ENCODE measurements around the gene TECPR2. TPM values are rescaled to one million over a fixed set of nuclear protein-coding genes. Genes with fewer than 3 reads are reported as not detected.
"Not testable (repeated sequence)": the region's sequence is repeated elsewhere in the genome, so short reads cannot be mapped to it uniquely, and the experiment has no call there.

TECPR2 gene
- total RNA-seq, 1 donor from 2014 or later: 12.0 TPM

DNA sequence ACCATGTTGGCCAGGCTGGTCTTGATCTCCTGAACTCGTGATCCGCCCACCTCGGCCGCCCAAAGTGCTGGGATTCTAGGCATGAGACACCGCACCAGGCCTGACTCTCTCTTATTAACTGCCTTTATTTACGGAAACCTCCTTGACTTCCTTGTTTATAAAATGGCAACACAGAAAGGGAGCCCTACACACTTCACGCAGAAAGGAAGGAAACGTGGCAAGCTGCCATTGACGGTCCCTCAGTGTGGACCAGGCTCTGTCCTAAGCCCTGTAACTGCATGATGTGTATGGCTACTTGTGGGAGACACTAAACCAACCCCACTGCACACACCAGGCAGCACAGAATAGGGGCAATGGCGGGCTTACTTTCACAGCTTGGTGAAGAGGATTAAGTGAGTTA, 11.7 kb upstream of the TECPR2 start:
- no peaks in the 10 kb centered on the region for H3K9me3 ChIP-seq (ENCODE audit: control insufficient read depth in 3 of 3, low read length in 3 of 3)
- peaks cover 45 to 75% (median 63%) of the 10 kb centered on the region in 3 donors for H3K36me3 ChIP-seq (ENCODE audit: control insufficient read depth in 3 of 3, insufficient read depth in 3 of 3, low read length in 3 of 3)
- H3K27me3 ChIP-seq (ENCODE audit: control insufficient read depth in 3 of 3, insufficient read depth in 3 of 3, low read length in 3 of 3): no peaks in the 10 kb centered on the region
- no peak overlapping the region for H3K9ac ChIP-seq (ENCODE audit: low read depth in 1 of 3, low read length in 3 of 3)
- peaks cover 0 to 2% (median 2%) of the 10 kb centered on the region in 3 donors for H3K4me1 ChIP-seq (ENCODE audit: control insufficient read depth in 3 of 3, insufficient read depth in 3 of 3, low read length in 3 of 3)
- peak overlapping the region in 1 of 3 donors; percentile 11 for H3K4me3 ChIP-seq (ENCODE audit: low read length in 3 of 3)
- peak overlapping the region; percentile 58 for H3K27ac ChIP-seq (ENCODE audit: low read depth, low read length)

DNA sequence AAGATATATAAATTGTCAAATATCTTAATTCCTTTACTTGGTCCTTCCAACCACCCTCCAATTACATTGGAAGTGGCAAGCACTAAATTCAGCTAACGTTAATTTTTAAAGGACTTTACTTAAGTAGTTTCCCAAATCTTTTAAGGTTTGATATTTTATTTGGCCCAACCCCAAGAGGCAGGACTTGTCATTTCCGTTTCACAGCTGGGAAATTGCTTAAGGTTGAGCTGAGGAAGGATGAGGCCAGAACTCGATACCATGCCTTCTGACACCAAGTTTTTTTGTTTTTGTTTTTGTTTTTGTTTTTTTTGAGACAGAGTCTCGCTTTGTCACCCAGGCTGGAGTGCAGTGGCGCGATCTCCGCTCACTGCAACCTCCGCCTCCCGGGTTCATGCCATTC, 11.1 kb upstream of the TECPR2 start:
- not testable (repeated sequence) for H3K4me3 ChIP-seq (ENCODE audit: low read length in 3 of 3); H3K4me1 ChIP-seq (ENCODE audit: control insufficient read depth in 3 of 3, insufficient read depth in 3 of 3, low read length in 3 of 3); H3K27me3 ChIP-seq (ENCODE audit: control insufficient read depth in 3 of 3, insufficient read depth in 3 of 3, low read length in 3 of 3); H3K9me3 ChIP-seq (ENCODE audit: control insufficient read depth in 3 of 3, low read length in 3 of 3); H3K9ac ChIP-seq (ENCODE audit: low read depth in 1 of 3, low read length in 3 of 3)
- Histone ChIP-seq H3K27ac (ENCODE audit: low read depth, low read length) (peak overlapping the region; percentile 58), H3K36me3 (ENCODE audit: control insufficient read depth in 3 of 3, insufficient read depth in 3 of 3, low read length in 3 of 3) (peaks cover 47 to 76% (median 69%) of the 10 kb centered on the region in 3 donors)

DNA sequence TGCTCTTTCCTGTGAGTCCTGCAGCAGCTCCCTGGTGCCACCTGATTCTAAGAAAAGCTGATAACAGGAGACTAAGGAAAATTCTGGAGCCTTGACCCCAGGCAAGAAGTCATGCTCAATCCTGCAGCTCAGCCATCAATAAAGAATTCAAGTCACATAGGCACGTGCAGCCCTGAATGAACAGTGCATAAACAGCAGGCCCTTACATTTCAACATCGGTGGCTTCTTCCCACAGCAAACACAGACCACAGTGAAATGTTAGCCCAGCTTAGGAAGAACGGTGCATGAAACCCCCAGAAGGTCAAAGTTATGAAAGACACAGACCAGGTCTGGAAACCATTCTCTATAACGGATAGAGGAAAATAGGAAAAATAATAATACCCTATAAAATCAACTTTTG, 10.5 kb upstream of the TECPR2 start:
- Histone ChIP-seq H3K27me3 (ENCODE audit: control insufficient read depth in 3 of 3, insufficient read depth in 3 of 3, low read length in 3 of 3) (no peaks in the 10 kb centered on the region), H3K27ac (ENCODE audit: low read depth, low read length) (no peak overlapping the region), H3K9ac (ENCODE audit: low read depth in 1 of 3, low read length in 3 of 3) (no peak overlapping the region), H3K36me3 (ENCODE audit: control insufficient read depth in 3 of 3, insufficient read depth in 3 of 3, low read length in 3 of 3) (peaks cover 46 to 71% (median 64%) of the 10 kb centered on the region in 3 donors), H3K4me3 (ENCODE audit: low read length in 3 of 3) (no peak overlapping the region), H3K4me1 (ENCODE audit: control insufficient read depth in 3 of 3, insufficient read depth in 3 of 3, low read length in 3 of 3) (peaks cover 0 to 2% (median 2%) of the 10 kb centered on the region in 3 donors), H3K9me3 (ENCODE audit: control insufficient read depth in 3 of 3, low read length in 3 of 3) (no peaks in the 10 kb centered on the region)

DNA sequence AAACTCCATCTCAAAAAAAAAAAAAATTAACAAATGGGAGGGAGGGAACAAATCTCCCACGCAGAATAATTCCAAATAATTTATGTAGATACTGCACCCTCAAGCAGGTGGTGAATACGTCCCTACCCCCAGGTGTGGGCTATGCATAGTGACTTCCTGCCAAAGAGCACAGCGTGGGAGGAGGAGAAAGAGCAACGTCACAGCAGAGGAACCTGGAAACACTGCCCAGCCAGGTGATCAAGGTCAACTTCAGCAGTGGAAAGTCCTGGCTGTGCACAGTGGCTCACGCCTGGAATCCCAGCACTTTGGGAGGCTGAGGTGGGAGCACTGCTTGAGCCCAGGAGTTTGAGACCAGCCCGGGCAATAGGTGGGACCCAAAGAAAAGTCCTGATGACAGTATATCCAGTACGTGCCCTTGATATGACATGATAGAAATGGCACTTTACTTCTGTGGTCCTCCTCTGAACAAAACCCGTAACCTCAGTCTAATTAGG, 9.6 kb upstream of the TECPR2 start:
- Histone ChIP-seq H3K36me3 (ENCODE audit: control insufficient read depth in 3 of 3, insufficient read depth in 3 of 3, low read length in 3 of 3) (peaks cover 46 to 66% (median 64%) of the 10 kb centered on the region in 3 donors), H3K27me3 (ENCODE audit: control insufficient read depth in 3 of 3, insufficient read depth in 3 of 3, low read length in 3 of 3) (no peaks in the 10 kb centered on the region), H3K9me3 (ENCODE audit: control insufficient read depth in 3 of 3, low read length in 3 of 3) (no peaks in the 10 kb centered on the region), H3K4me3 (ENCODE audit: low read length in 3 of 3) (no peak overlapping the region), H3K27ac (ENCODE audit: low read depth, low read length) (no peak overlapping the region), H3K4me1 (ENCODE audit: control insufficient read depth in 3 of 3, insufficient read depth in 3 of 3, low read length in 3 of 3) (peaks cover 0 to 2% (median 2%) of the 10 kb centered on the region in 3 donors), H3K9ac (ENCODE audit: low read depth in 1 of 3, low read length in 3 of 3) (no peak overlapping the region)

DNA sequence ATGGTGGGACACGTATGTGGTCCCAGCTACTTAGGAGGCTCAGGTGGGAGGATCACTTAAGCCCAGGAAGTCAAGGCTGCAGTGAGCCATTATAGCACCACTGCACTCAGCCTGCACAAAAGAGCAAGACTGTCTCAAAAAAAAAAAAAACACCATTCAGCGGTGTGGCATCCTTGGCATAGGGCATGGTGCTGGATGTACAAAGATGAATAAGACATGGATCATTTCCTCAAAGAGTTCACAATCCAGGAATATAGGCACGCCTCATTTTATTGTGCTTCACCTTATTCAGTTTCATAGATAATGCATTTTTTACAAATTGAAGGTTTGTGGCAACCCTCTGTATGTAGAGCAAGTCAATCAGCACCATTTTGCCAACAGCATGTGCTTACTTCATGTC, 6.5 kb upstream of the TECPR2 start:
- Histone ChIP-seq H3K27me3 (ENCODE audit: control insufficient read depth in 3 of 3, insufficient read depth in 3 of 3, low read length in 3 of 3) (no peaks in the 10 kb centered on the region), H3K9ac (ENCODE audit: low read depth in 1 of 3, low read length in 3 of 3) (no peak overlapping the region), H3K36me3 (ENCODE audit: control insufficient read depth in 3 of 3, insufficient read depth in 3 of 3, low read length in 3 of 3) (peaks cover 42 to 65% (median 59%) of the 10 kb centered on the region in 3 donors), H3K27ac (ENCODE audit: low read depth, low read length) (no peak overlapping the region), H3K4me3 (ENCODE audit: low read length in 3 of 3) (no peak overlapping the region), H3K4me1 (ENCODE audit: control insufficient read depth in 3 of 3, insufficient read depth in 3 of 3, low read length in 3 of 3) (peaks cover 0 to 2% (median 0%) of the 10 kb centered on the region in 3 donors), H3K9me3 (ENCODE audit: control insufficient read depth in 3 of 3, low read length in 3 of 3) (no peaks in the 10 kb centered on the region)

DNA sequence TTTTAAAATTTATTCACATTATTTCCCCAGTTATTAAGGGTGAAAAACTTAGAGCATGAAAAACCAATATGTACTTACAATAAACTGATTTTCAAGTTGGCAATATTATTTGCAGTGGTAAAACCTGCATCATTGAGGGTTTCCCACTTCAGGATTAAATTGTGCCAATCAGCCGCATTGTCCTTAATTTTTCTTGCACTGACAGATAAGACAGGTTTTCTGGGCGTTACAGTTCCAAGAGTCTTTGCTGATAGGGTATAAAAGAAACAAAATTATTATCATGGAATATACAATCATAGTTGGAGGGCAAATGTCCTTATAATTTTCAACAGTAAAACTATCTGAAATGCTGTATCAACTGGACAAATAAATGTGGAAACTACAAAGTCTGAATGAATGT, 3.4 kb upstream of the TECPR2 start:
- H3K9ac ChIP-seq (ENCODE audit: low read depth in 1 of 3, low read length in 3 of 3): no peak overlapping the region
- H3K27me3 ChIP-seq (ENCODE audit: control insufficient read depth in 3 of 3, insufficient read depth in 3 of 3, low read length in 3 of 3): no peaks in the 10 kb centered on the region
- H3K9me3 ChIP-seq (ENCODE audit: control insufficient read depth in 3 of 3, low read length in 3 of 3): no peaks in the 10 kb centered on the region
- no peak overlapping the region for H3K27ac ChIP-seq (ENCODE audit: low read depth, low read length)
- peaks cover 17 to 20% (median 18%) of the 10 kb centered on the region in 3 donors for H3K4me1 ChIP-seq (ENCODE audit: control insufficient read depth in 3 of 3, insufficient read depth in 3 of 3, low read length in 3 of 3)
- H3K36me3 ChIP-seq (ENCODE audit: control insufficient read depth in 3 of 3, insufficient read depth in 3 of 3, low read length in 3 of 3): peaks cover 33 to 44% (median 43%) of the 10 kb centered on the region in 3 donors
- no peak overlapping the region for H3K4me3 ChIP-seq (ENCODE audit: low read length in 3 of 3)

DNA sequence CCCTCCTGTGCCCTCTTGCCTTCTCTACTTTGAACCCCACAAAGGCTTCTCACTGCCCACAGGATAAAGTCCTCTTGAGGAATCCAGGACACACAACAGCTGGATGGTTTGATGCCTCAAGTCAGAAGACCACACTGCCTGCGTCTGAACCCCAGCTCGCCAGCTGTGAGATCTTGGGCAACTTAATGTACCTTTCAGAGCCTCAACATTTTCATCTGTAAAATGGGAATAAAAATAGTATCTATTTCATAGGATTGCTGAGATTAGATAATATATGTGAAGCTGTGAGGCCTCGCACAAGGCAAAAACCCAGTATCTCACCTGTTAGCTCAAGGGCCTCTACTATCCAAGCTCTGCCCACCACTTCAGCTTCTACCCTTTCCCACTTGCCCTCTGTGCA, 2.4 kb upstream of the TECPR2 start:
- H3K27ac ChIP-seq (ENCODE audit: low read depth, low read length): no peak overlapping the region
- peaks cover 18 to 29% (median 19%) of the 10 kb centered on the region in 3 donors for H3K4me1 ChIP-seq (ENCODE audit: control insufficient read depth in 3 of 3, insufficient read depth in 3 of 3, low read length in 3 of 3)
- no peak overlapping the region for H3K9ac ChIP-seq (ENCODE audit: low read depth in 1 of 3, low read length in 3 of 3)
- peaks cover 26 to 34% (median 34%) of the 10 kb centered on the region in 3 donors for H3K36me3 ChIP-seq (ENCODE audit: control insufficient read depth in 3 of 3, insufficient read depth in 3 of 3, low read length in 3 of 3)
- H3K4me3 ChIP-seq (ENCODE audit: low read length in 3 of 3): no peak overlapping the region
- no peaks in the 10 kb centered on the region for H3K9me3 ChIP-seq (ENCODE audit: control insufficient read depth in 3 of 3, low read length in 3 of 3)
- no peaks in the 10 kb centered on the region for H3K27me3 ChIP-seq (ENCODE audit: control insufficient read depth in 3 of 3, insufficient read depth in 3 of 3, low read length in 3 of 3)

DNA sequence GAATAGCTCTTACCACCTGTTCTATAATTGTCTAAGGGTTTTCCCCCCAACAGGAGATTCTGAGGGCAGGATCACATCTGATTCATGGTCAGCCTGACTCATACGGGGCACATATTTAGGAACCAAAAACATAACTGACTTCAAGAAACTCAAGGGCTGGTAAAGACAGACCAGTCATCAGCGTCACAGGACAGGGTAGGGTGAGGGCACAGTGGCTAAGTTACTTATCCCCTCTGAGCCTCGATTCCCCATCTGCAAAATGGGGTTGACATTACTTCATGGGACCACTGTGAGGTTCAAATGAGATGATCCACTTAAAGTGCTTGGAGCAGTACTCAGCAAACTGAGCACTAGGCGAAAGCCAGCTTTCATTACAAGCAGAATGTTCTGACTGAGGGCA, 657 bp upstream of the TECPR2 start:
- Histone ChIP-seq H3K27me3 (ENCODE audit: control insufficient read depth in 3 of 3, insufficient read depth in 3 of 3, low read length in 3 of 3) (no peaks in the 10 kb centered on the region), H3K27ac (ENCODE audit: low read depth, low read length) (peak overlapping the region; percentile 90), H3K4me3 (ENCODE audit: low read length in 3 of 3) (peak overlapping the region; percentile 93 to 99 (median 94)), H3K9ac (ENCODE audit: low read depth in 1 of 3, low read length in 3 of 3) (peak overlapping the region; percentile 94 to 97 (median 96)), H3K9me3 (ENCODE audit: control insufficient read depth in 3 of 3, low read length in 3 of 3) (no peaks in the 10 kb centered on the region), H3K36me3 (ENCODE audit: control insufficient read depth in 3 of 3, insufficient read depth in 3 of 3, low read length in 3 of 3) (peaks cover 16 to 22% (median 21%) of the 10 kb centered on the region in 3 donors), H3K4me1 (ENCODE audit: control insufficient read depth in 3 of 3, insufficient read depth in 3 of 3, low read length in 3 of 3) (peaks cover 18 to 32% (median 19%) of the 10 kb centered on the region in 3 donors)

DNA sequence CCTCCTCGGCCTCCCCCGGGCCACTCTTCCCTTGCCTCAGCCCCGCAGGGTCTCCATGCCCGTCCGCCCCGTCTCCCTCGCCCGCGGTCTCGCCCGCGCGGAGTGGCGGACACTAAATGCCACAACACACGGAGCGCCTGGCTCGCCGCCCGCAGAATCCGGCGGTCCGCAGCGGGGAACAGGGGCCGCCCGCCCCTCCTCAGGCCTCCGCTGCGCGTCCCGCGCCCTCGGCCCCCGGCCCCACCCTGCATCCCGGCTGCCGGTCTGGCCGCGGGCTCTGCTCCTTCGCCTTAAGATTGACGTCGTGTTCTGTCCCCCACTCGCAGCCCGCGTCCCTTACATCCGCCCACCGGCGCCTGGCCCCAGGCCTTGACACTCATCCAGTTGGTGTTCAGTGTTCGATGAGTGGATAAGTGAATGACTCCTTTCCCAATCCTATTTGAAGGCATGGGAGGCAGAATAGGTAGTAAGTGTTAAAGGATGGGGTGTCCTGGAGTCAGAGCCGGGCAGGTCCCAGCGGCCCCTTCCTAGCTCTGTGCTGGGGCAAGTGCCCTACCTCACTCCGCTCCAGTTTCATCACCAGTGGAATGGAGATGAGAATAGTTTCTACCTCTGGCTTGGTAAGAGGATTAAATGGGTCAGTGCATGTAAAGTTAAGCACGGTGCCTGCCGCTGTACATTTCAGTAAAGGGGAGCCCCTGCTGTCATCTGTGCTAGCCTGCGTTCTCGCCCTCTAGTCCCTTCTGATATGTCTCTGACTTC, 622 bp downstream of the TECPR2 start:
- Histone ChIP-seq H3K27me3 (ENCODE audit: control insufficient read depth in 3 of 3, insufficient read depth in 3 of 3, low read length in 3 of 3) (no peaks in the 10 kb centered on the region), H3K9ac (ENCODE audit: low read depth in 1 of 3, low read length in 3 of 3) (peak overlapping the region; percentile 77 to 85 (median 82)), H3K4me3 (ENCODE audit: low read length in 3 of 3) (peak overlapping the region; percentile 77 to 94 (median 88)), H3K36me3 (ENCODE audit: control insufficient read depth in 3 of 3, insufficient read depth in 3 of 3, low read length in 3 of 3) (peaks cover 8 to 19% (median 12%) of the 10 kb centered on the region in 3 donors), H3K9me3 (ENCODE audit: control insufficient read depth in 3 of 3, low read length in 3 of 3) (no peaks in the 10 kb centered on the region), H3K4me1 (ENCODE audit: control insufficient read depth in 3 of 3, insufficient read depth in 3 of 3, low read length in 3 of 3) (peaks cover 18 to 32% (median 19%) of the 10 kb centered on the region in 3 donors), H3K27ac (ENCODE audit: low read depth, low read length) (peak overlapping the region; percentile 90)

DNA sequence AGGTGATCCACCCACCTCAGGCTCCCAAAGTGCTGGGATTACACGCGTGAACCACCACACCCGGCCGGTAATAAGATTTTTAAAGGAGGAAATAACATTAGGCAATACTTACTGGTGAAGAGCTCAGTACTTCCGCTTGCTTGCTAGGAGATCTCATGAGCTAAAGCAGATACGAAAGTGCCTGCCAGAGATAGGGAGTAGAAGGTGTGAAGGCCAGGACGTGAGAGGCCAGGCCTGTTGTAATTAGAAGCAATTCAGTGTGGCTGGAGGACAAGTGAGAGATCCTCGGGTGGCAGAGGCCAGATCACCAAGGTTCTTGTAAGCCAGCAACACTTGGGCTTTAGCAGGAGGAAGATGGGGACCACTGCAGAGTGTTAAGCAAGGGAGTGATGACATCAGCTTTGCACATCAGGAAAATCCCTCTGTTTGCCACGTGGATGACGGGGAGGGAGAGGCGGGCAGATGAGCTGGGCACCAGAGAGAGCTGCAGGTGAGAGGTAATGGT, 7.6 kb downstream of the TECPR2 start:
- no peaks in the 10 kb centered on the region for H3K27me3 ChIP-seq (ENCODE audit: control insufficient read depth in 3 of 3, insufficient read depth in 3 of 3, low read length in 3 of 3)
- H3K27ac ChIP-seq (ENCODE audit: low read depth, low read length): no peak overlapping the region
- no peak overlapping the region for H3K4me3 ChIP-seq (ENCODE audit: low read length in 3 of 3)

More for the DNA sequence above, 7.6 kb downstream of the TECPR2 start:
- Histone ChIP-seq H3K4me1 (ENCODE audit: control insufficient read depth in 3 of 3, insufficient read depth in 3 of 3, low read length in 3 of 3) (peaks cover 0 to 14% (median 7%) of the 10 kb centered on the region in 3 donors), H3K9me3 (ENCODE audit: control insufficient read depth in 3 of 3, low read length in 3 of 3) (no peaks in the 10 kb centered on the region), H3K36me3 (ENCODE audit: control insufficient read depth in 3 of 3, insufficient read depth in 3 of 3, low read length in 3 of 3) (peaks cover 0 to 2% (median 0%) of the 10 kb centered on the region in 3 donors), H3K9ac (ENCODE audit: low read depth in 1 of 3, low read length in 3 of 3) (no peak overlapping the region)
